Ishikawa (cell line): Measurements from ENCODE around the gene WWOX.

Experiments used
- EGR1 ChIP-seq: IDR thresholded peaks from 2 replicates; pipeline ENCODE4 v1.6.1; 2012
- EP300 ChIP-seq: IDR thresholded peaks from 2 replicates; pipeline ENCODE4 v1.6.1; 2012; ENCODE audit warnings: borderline replicate concordance
- FOXM1 ChIP-seq: IDR thresholded peaks from 2 replicates; pipeline ENCODE4 v1.6.1; 2012; ENCODE audit warnings: low read depth, borderline replicate concordance
- MAX ChIP-seq: IDR thresholded peaks from 2 replicates; pipeline ENCODE4 v1.6.1; 2012
- RAD21 ChIP-seq: IDR thresholded peaks from 2 replicates; pipeline ENCODE4 v1.6.1; 2012; ENCODE audit warnings: low read depth
- TAF1 ChIP-seq: IDR thresholded peaks from 2 replicates; pipeline ENCODE4 v1.6.1; 2012; ENCODE audit warnings: low read depth, mild to moderate bottlenecking
- TCF12 ChIP-seq: IDR thresholded peaks from 2 replicates; pipeline ENCODE4 v1.6.1; 2012; ENCODE audit warnings: low read depth
- TEAD4 ChIP-seq: IDR thresholded peaks from 2 replicates; pipeline ENCODE4 v1.6.1; 2012
- YY1 ChIP-seq: IDR thresholded peaks from 2 replicates; pipeline ENCODE4 v1.6.1; 2012; ENCODE audit warnings: low read depth
- TF ChIP-seq, protein P1 (sequence below): IDR thresholded peaks from 2 replicates; pipeline ENCODE4 v1.6.1; 2012; ENCODE audit warnings: low read depth, mild to moderate bottlenecking

DNA sequence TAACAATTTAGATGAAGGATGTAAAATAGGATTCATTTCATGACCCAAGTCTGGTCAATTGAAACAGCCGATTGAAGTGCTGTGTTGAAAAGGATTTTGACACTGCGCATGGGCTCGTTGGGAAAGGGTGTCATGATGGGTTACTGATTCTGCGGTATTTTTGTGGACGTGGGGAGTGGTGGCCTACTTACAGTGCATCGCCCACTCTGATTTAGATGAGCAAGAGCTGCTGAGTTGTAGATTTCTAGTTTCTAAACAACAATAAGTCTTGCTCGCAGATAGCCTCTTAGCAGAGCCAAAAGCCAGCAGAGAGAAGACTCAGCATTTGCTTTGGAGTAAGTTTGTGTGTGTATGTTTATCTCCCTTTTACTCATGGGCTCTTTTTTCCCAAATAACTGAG lies 770.0 kb downstream of the WWOX start:
- no peak for TF ChIP-seq MAX
- no peak for TF ChIP-seq TAF1
- TF ChIP-seq TCF12, result no peak
- no peak for TF ChIP-seq EGR1
- no peak for TF ChIP-seq RAD21
- no peak for TF ChIP-seq YY1
- TF ChIP-seq, protein P1, sequence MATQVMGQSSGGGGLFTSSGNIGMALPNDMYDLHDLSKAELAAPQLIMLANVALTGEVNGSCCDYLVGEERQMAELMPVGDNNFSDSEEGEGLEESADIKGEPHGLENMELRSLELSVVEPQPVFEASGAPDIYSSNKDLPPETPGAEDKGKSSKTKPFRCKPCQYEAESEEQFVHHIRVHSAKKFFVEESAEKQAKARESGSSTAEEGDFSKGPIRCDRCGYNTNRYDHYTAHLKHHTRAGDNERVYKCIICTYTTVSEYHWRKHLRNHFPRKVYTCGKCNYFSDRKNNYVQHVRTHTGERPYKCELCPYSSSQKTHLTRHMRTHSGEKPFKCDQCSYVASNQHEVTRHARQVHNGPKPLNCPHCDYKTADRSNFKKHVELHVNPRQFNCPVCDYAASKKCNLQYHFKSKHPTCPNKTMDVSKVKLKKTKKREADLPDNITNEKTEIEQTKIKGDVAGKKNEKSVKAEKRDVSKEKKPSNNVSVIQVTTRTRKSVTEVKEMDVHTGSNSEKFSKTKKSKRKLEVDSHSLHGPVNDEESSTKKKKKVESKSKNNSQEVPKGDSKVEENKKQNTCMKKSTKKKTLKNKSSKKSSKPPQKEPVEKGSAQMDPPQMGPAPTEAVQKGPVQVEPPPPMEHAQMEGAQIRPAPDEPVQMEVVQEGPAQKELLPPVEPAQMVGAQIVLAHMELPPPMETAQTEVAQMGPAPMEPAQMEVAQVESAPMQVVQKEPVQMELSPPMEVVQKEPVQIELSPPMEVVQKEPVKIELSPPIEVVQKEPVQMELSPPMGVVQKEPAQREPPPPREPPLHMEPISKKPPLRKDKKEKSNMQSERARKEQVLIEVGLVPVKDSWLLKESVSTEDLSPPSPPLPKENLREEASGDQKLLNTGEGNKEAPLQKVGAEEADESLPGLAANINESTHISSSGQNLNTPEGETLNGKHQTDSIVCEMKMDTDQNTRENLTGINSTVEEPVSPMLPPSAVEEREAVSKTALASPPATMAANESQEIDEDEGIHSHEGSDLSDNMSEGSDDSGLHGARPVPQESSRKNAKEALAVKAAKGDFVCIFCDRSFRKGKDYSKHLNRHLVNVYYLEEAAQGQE, result no peak
- TF ChIP-seq FOXM1, result no peak
- no peak for TF ChIP-seq EP300
- TF ChIP-seq TEAD4, result no peak
